ENCODE results near the gene PAX9.

PAX9 gene

DNA sequence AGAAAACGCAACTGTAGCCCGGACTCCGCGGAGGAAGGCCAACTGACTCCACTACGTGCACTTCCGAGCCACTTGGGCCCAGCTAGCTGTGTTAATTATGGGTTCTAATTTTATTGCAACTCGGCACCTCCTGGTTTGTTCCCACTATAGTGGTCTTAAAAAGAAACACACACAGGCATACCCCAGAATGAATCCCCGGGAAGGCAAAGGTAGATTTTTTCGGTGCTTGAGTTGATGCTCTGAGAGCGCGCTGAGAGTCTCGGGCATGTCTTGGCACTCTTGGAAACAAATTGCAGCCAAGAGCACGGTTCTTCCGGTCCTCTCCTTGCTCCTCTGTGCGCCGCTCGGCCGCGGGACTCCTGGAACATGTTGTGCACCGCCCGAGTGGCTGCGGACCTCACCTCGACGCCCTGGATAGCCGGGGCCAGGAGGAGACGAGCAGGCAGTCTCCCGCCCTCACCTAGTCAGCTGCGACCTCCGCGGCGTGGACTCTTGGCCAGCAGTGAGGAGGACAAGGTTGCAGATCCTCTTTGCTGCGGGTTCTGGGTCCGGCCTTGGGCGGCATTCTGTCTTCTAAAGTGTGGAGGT, 6.8 kb upstream of the PAX9 start:
- no peak overlapping the region for H3K4me3 ChIP-seq (ENCODE audit: low read depth, low read length)
- ChIA-PET POLR2A (no interaction called here), CTCF (interaction anchor here (0.7 to 1.8 kb wide), 4 partner anchors 9 to 286 kb away, joined by 3 to 4 read pairs (median 3); no protein-coding TSS in a partner anchor)
- TF ChIP-seq CTCF (IDR thresholded peaks at IDR 0.05; ENCODE audit: insufficient read depth, low read length, missing control alignments) = no peak
- no peak for DNase-seq (ENCODE audit: low read depth, low spot score)

DNA sequence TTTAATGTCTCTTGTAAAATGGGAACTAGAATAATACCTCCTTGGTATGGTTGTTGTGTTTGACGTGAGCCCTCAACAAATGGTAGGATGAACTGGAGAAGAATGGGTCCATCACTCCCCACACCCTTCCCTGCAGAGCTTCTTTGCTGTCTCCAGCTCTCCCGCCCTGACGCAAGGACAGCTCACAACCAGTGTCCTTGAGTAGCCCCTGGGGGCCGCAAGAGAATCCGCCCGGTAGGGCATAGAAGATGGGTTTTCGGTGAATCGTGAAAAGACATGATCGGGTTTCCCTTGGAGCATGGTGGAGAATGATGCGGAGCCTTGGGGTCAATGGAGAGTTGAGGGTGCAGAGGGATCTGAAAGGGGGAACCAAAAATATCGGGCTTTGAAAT, 6.1 kb upstream of the PAX9 start:
- POLR2A ChIA-PET = no interaction called here
- DNase-seq (ENCODE audit: low read depth, low spot score) = no peak
- CTCF ChIA-PET = interaction anchor here (0.7 to 1.8 kb wide), 6 partner anchors 8 to 286 kb away, joined by 3 to 4 read pairs (median 3); no protein-coding TSS in a partner anchor
- no peak for TF ChIP-seq CTCF (IDR thresholded peaks at IDR 0.05; ENCODE audit: insufficient read depth, low read length, missing control alignments)
- H3K4me3 ChIP-seq (ENCODE audit: low read depth, low read length) = no peak overlapping the region

DNA sequence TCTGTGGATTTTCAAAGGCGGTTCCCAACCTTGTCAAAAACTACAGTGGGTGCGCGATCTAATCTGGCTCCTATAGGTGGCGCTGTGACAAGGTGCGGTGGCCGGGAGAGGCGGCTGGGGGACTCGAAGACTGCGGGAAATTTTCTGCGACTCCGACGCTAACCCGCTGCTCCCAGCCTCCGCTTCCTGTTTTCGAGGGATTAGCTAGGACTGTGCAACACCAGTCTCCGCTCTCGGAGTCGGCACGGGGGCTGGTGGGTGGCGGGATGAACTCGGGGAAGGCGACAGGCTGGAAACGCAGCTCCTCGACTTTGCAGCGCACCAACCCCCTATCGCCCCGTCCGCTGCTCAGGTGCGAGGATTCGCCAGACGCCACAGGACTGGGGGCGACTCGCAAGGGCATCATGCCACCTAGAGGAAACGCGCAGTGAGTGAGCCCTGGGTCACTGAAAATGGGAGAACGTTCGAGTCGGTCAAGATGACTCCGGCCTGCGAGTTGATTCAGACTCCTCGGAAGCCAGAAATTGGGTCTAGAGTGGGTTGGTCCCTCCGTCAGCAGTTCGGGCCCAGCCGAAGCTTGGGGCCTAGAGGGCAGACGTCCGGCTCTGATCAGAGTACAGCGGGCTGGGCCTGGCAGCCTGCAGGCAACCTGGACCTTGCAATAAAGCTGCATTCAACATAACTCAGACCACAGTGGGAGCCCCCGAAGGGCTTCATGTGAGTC, 5.5 kb upstream of the PAX9 start:
- TF ChIP-seq CTCF (IDR thresholded peaks at IDR 0.05; ENCODE audit: insufficient read depth, low read length, missing control alignments) = peak; percentile 45
- DNase-seq (ENCODE audit: low read depth, low spot score) = no peak
- no peak overlapping the region; the same call in 1 of the 2 replicates for H3K4me3 ChIP-seq (ENCODE audit: low read depth, low read length)
- ChIA-PET POLR2A (no interaction called here), CTCF (interaction anchor here (0.8 to 2.1 kb wide), 5 partner anchors 9 to 493 kb away, joined by 3 to 12 read pairs (median 3); no protein-coding TSS in a partner anchor)

DNA sequence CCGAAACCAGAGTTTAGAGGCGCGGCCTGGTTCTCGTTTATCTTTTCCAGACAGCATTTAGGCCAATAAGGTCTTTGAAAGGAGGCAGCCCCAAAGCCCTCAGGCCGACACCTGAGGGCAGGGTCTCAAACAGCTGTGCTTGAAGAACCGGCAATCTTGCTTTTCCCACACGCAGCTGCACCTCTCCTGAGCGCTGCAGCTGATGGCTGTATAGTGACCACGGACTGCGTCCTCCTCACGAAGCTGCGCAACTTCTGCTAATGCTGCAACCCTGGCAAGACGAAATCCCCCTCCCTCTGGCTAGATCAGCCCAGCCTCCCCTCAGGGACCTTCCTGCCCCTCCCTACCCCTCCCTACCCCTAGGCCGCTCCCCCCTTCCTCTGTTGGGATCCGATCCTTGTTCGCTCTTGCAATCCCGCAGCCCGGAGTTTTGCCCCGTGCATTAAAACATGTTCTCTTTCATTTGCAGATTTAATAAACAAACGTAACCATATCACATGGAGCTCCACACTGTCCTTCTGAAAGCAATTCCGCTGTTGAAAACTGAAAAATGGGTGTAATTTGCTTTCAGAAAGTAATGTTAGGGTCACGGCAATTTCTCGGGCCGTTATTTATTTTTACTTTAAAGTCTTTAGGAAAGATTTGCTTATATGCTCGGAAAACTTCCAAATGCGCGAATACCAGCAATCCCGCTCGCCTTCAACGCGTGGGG, 4.8 kb upstream of the PAX9 start:
- H3K4me3 ChIP-seq (ENCODE audit: low read depth, low read length) = no peak overlapping the region
- no peak for DNase-seq (ENCODE audit: low read depth, low spot score)
- no peak for TF ChIP-seq CTCF (IDR thresholded peaks at IDR 0.05; ENCODE audit: insufficient read depth, low read length, missing control alignments)
- ChIA-PET POLR2A (no interaction called here), CTCF (interaction anchor here (0.8 to 2.1 kb wide), 4 partner anchors 8 to 493 kb away, joined by 3 to 12 read pairs (median 6); no protein-coding TSS in a partner anchor)

GRCh38 chr14:36657399-36658122, 4.1 kb upstream of the PAX9 start:
- H3K4me3 ChIP-seq (ENCODE audit: low read depth, low read length) = peak overlapping the region; percentile 29
- CTCF ChIA-PET = interaction anchor here (0.8 to 2.1 kb wide), 3 partner anchors 9 to 492 kb away, joined by 3 to 12 read pairs (median 7); no protein-coding TSS in a partner anchor
- POLR2A ChIA-PET = no interaction called here
- no peak for TF ChIP-seq CTCF (IDR thresholded peaks at IDR 0.05; ENCODE audit: insufficient read depth, low read length, missing control alignments)
- DNase-seq (ENCODE audit: low read depth, low spot score) = no peak
